ENCODE data around the gene IGSF21. TPM values are rescaled to one million over a fixed set of nuclear protein-coding genes. Genes with fewer than 3 reads are reported as not detected.

The IGSF21 gene
- total RNA-seq, 1 experiment from 2014 or later = 5.2 TPM

GRCh38 chr1:18357622-18358230, 250.1 kb downstream of the IGSF21 start:
- no peak for DNase-seq
- H4K20me1 ChIP-seq (ENCODE audit: control insufficient read depth, insufficient read depth, insufficient read length) = no peaks in the 10 kb centered on the region
- no peak overlapping the region for H3K4ac ChIP-seq (ENCODE audit: low read depth, low read length)
- H4K5ac ChIP-seq (ENCODE audit: insufficient read length, low read depth, low read length) = no peak overlapping the region
- no peak overlapping the region for H3T11ph ChIP-seq (ENCODE audit: low read length)
- H2AK5ac ChIP-seq (ENCODE audit: insufficient read length, low read length) = no peak overlapping the region
- H3K56ac ChIP-seq (ENCODE audit: insufficient read length, low read depth, low read length) = no peak overlapping the region
- no peak overlapping the region for H4K91ac ChIP-seq (ENCODE audit: insufficient read length, low read depth, low read length)
- no peak overlapping the region for H2BK120ac ChIP-seq (ENCODE audit: low read depth, low read length, poor library complexity, severe bottlenecking)
- no peaks in the 10 kb centered on the region for H3K79me1 ChIP-seq (ENCODE audit: insufficient read depth, low read depth, low read length, poor library complexity, severe bottlenecking)
- no peak overlapping the region for H3K23ac ChIP-seq (ENCODE audit: insufficient read length, low read depth, low read length)
- no peak overlapping the region for H3K14ac ChIP-seq (ENCODE audit: insufficient read depth, low read length)
- H3K23me2 ChIP-seq (ENCODE audit: insufficient read length, low read depth, low read length, poor library complexity, severe bottlenecking) = no peaks in the 10 kb centered on the region
- no peak overlapping the region for H2BK5ac ChIP-seq (ENCODE audit: insufficient read length, low read length)
- no peaks in the 10 kb centered on the region for H3K9me3 Mint-ChIP-seq
- no peaks in the 10 kb centered on the region for H3K36me3 Mint-ChIP-seq (ENCODE audit: insufficient read depth in 1 of 3, low read depth in 3 of 3)
- H4K8ac ChIP-seq (replicated peaks; ENCODE audit: insufficient read length, low read depth, low read length) = no peak overlapping the region
- TF ChIP-seq CTCF (conservative IDR thresholded peaks at IDR 0.05) = no peak
- no peak overlapping the region for H3K4me2 ChIP-seq (ENCODE audit: insufficient read depth, insufficient read length, low read length)
- no peak overlapping the region for H2BK20ac ChIP-seq (ENCODE audit: low read depth, low read length, poor library complexity, severe bottlenecking)
- no peak overlapping the region for H3K27ac ChIP-seq (ENCODE audit: insufficient read length, low read depth, low read length)
- no peak overlapping the region for H3K9ac ChIP-seq (ENCODE audit: extremely low read depth, insufficient read length, low read length)
- H3K4me1 Mint-ChIP-seq = peaks cover 27 to 42% of the 10 kb centered on the region in 2 experiments
- no peak overlapping the region for H2AFZ ChIP-seq (ENCODE audit: low read length)
- no peak overlapping the region for H3K18ac ChIP-seq (ENCODE audit: insufficient read length, low read depth, low read length)
- no peak overlapping the region for H2BK15ac ChIP-seq (ENCODE audit: low read depth, low read length)
- no peak overlapping the region for H3K4me3 Mint-ChIP-seq
- H3K27me3 ChIP-seq (ENCODE audit: insufficient read depth, low read length) = no peaks in the 10 kb centered on the region
- H3K27ac Mint-ChIP-seq = no peak overlapping the region
- H3K9me3 ChIP-seq (ENCODE audit: control insufficient read depth, low read depth, low read length) = no peaks in the 10 kb centered on the region
- H2BK12ac ChIP-seq (ENCODE audit: insufficient read length, low read depth, low read length) = no peak overlapping the region
- WGBS (ENCODE audit: extremely low coverage, insufficient read length, low lambda C conversion rate) = no CpG with 5 or more reads among the region's 9 CpGs
- peaks cover 6% of the 10 kb centered on the region for H3K27me3 Mint-ChIP-seq (ENCODE audit: low read depth)
- H3K4me1 ChIP-seq (ENCODE audit: insufficient read depth, low read length) = no peaks in the 10 kb centered on the region; the same call in 1 of the 2 replicates
- H3K79me2 ChIP-seq (ENCODE audit: insufficient read depth, low read length) = no peaks in the 10 kb centered on the region; the same call in 1 of the 2 replicates

Measured in H9 (cell line).